ENCODE results near the gene CCDC13.

CCDC13 gene

GRCh38 chr3:42732829-42733459 is 40.1 kb downstream of the CCDC13 start:
- no peak for DNase-seq

- no peak for DNase-seq
These were observed 40.7 kb downstream of the CCDC13 start for GRCh38 chr3:42732196-42732828.

- no peak for DNase-seq
These were observed 41.4 kb downstream of the CCDC13 start for GRCh38 chr3:42731476-42732195.

GRCh38 chr3:42730706-42731420 is 42.2 kb downstream of the CCDC13 start:
- DNase-seq, result no peak

- DNase-seq, result no peak
These were observed 42.8 kb downstream of the CCDC13 start for GRCh38 chr3:42730294-42730693.

- no peak for DNase-seq
These were observed 43.5 kb downstream of the CCDC13 start for GRCh38 chr3:42729404-42730145.

- no peak for DNase-seq
These were observed 44.2 kb downstream of the CCDC13 start for GRCh38 chr3:42728668-42729364.

- DNase-seq, result no peak
These were observed 45.0 kb downstream of the CCDC13 start for GRCh38 chr3:42728056-42728455.

GRCh38 chr3:42725454-42725853 is 47.6 kb downstream of the CCDC13 start:
- DNase-seq, result no peak

- no peak for DNase-seq
These were observed 49.8 kb downstream of the CCDC13 start for GRCh38 chr3:42723219-42723618.
